ENCODE results near the gene ZNF853.

DNA sequence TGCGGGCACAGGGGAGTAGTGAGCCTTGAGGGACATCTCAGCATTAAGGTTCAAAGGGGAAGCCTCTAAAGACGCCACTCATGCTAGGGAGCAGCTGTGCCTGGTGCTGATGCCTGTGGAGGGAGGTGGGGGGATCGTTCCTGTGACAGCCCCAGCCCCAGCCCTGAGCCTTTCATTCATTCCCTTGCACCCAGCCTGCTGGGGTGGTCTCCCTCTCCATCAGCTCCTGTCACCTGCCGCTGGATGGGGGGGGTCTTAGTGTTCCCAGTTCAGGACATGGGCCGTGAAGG lies 33.4 kb downstream of the ZNF853 start:
- TF ChIP-seq MYC (IDR thresholded peaks at IDR 0.05; ENCODE audit: low read depth, low read length) = no peak
- no peak for TF ChIP-seq POLR2A (IDR thresholded peaks at IDR 0.05; ENCODE audit: extremely low read depth, insufficient read length)
- TF ChIP-seq, protein P1, sequence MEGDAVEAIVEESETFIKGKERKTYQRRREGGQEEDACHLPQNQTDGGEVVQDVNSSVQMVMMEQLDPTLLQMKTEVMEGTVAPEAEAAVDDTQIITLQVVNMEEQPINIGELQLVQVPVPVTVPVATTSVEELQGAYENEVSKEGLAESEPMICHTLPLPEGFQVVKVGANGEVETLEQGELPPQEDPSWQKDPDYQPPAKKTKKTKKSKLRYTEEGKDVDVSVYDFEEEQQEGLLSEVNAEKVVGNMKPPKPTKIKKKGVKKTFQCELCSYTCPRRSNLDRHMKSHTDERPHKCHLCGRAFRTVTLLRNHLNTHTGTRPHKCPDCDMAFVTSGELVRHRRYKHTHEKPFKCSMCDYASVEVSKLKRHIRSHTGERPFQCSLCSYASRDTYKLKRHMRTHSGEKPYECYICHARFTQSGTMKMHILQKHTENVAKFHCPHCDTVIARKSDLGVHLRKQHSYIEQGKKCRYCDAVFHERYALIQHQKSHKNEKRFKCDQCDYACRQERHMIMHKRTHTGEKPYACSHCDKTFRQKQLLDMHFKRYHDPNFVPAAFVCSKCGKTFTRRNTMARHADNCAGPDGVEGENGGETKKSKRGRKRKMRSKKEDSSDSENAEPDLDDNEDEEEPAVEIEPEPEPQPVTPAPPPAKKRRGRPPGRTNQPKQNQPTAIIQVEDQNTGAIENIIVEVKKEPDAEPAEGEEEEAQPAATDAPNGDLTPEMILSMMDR (IDR thresholded peaks at IDR 0.05; ENCODE audit: low read depth, low read length) = no peak
- TF ChIP-seq, protein P2, sequence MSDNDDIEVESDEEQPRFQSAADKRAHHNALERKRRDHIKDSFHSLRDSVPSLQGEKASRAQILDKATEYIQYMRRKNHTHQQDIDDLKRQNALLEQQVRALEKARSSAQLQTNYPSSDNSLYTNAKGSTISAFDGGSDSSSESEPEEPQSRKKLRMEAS (IDR thresholded peaks at IDR 0.05; ENCODE audit: low read depth, low read length) = no peak
